Hepatocyte (in vitro differentiated cells): ENCODE measurements around the gene CPED1. TPM values are rescaled to one million over a fixed set of nuclear protein-coding genes. Genes with fewer than 3 reads are reported as not detected.
A peak's percentile ranks its signal among the peaks of the same experiment; 100 is the strongest.

Source experiments
- DNase-seq: peaks from one replicate; pipeline ENCODE4 v3.0.0-alpha.2; 2016; ENCODE audit warnings: low spot score
- H2AFZ ChIP-seq: fragments of 200-600 bp; sonication (generic); 2 replicates; pipeline ENCODE4 v1.6.0; 2016; ENCODE audit warnings: antibody characterized with exemption, mild to moderate bottlenecking
- H3K27ac ChIP-seq: fragments of 200-600 bp; sonication (generic); 2 replicates; pipeline ENCODE4 v1.5.1; 2016; ENCODE audit warnings: mild to moderate bottlenecking
- H3K27me3 ChIP-seq: fragments of 200-600 bp; sonication (generic); 2 replicates; pipeline ENCODE4 v1.6.1; 2016
- H3K36me3 ChIP-seq: fragments of 200-600 bp; sonication (generic); replicated peaks from 2 replicates; pipeline ENCODE4 v1.5.1; 2016; ENCODE audit warnings: low read depth; ENCODE audit not compliant: insufficient read depth
- H3K4me1 ChIP-seq: fragments of 200-600 bp; sonication (generic); 2 replicates; pipeline ENCODE4 v1.5.1; 2016; ENCODE audit warnings: mild to moderate bottlenecking, moderate library complexity; ENCODE audit not compliant: insufficient read depth
- H3K4me2 ChIP-seq: fragments of 200-600 bp; sonication (generic); 2 replicates; pipeline ENCODE4 v1.6.0; 2016
- H3K4me3 ChIP-seq: fragments of 200-600 bp; sonication (generic); 2 replicates; pipeline ENCODE4 v1.5.1; 2016; ENCODE audit warnings: mild to moderate bottlenecking
- H3K79me2 ChIP-seq: fragments of 200-600 bp; sonication (generic); 2 replicates; pipeline ENCODE4 v1.6.0; 2017; ENCODE audit warnings: mild to moderate bottlenecking
- H3K9me2 ChIP-seq: fragments of 200-600 bp; sonication (generic); replicated peaks from 2 replicates; pipeline ENCODE4 v1.6.0; 2017; ENCODE audit warnings: mild to moderate bottlenecking; ENCODE audit not compliant: insufficient read depth
- H3K9me3 ChIP-seq: fragments of 200-600 bp; sonication (generic); 2 replicates; pipeline ENCODE4 v1.5.1; 2016; ENCODE audit warnings: low read depth, mild to moderate bottlenecking
- H4K20me1 ChIP-seq: fragments of 200-600 bp; sonication (generic); 2 replicates; pipeline ENCODE4 v1.6.0; 2016; ENCODE audit warnings: mild to moderate bottlenecking; ENCODE audit not compliant: insufficient read depth, poor library complexity, severe bottlenecking
- EZH2 ChIP-seq: fragments of 200-600 bp; sonication (generic); IDR thresholded peaks from 2 replicates; pipeline ENCODE4 v1.6.1; 2016; ENCODE audit warnings: antibody characterized with exemption, mild to moderate bottlenecking, borderline replicate concordance
- EZH2phosphoT487 ChIP-seq: fragments of 200-600 bp; sonication (generic); IDR thresholded peaks from one replicate; pipeline ENCODE4 v1.6.1; 2018; ENCODE audit warnings: antibody characterized with exemption, mild to moderate bottlenecking, low read depth, moderate library complexity; ENCODE audit not compliant: unreplicated experiment, severe bottlenecking
- WGBS: methylation state at CpG from one replicate; pipeline ENCODE4 v1.1.6; 2016; ENCODE audit warnings: low lambda C conversion rate; ENCODE audit errors: missing lambda C conversion rate; 5-methylcytosine and 5-hydroxymethylcytosine counted together
- polyA plus RNA-seq: library from polyadenylated mRNA; unstranded; fragments of >200 nt; fragmentation: Nextera tagmentation; extraction: Ambion mirVana; gene quantifications from 2 replicates; pipeline ENCODE4 v1.2.1, GENCODE V29; 2016
- total RNA-seq: library from RNA; depleted of rRNA; stranded (reverse); fragments of >200 nt; gene quantifications from 2 replicates; pipeline ENCODE4 v1.2.3, GENCODE V29; 2014
- TF ChIP-seq, protein P1 (sequence below): fragments of 200-600 bp; sonication (generic); IDR thresholded peaks from 2 replicates; pipeline ENCODE4 v1.5.1; 2016; ENCODE audit warnings: antibody characterized with exemption, mild to moderate bottlenecking; ENCODE audit not compliant: poor library complexity

Gene CPED1
- total RNA-seq: 29.4 and 30.5 TPM in 2 replicates
- 8.1 and 10.1 TPM in 2 replicates for polyA plus RNA-seq

DNA sequence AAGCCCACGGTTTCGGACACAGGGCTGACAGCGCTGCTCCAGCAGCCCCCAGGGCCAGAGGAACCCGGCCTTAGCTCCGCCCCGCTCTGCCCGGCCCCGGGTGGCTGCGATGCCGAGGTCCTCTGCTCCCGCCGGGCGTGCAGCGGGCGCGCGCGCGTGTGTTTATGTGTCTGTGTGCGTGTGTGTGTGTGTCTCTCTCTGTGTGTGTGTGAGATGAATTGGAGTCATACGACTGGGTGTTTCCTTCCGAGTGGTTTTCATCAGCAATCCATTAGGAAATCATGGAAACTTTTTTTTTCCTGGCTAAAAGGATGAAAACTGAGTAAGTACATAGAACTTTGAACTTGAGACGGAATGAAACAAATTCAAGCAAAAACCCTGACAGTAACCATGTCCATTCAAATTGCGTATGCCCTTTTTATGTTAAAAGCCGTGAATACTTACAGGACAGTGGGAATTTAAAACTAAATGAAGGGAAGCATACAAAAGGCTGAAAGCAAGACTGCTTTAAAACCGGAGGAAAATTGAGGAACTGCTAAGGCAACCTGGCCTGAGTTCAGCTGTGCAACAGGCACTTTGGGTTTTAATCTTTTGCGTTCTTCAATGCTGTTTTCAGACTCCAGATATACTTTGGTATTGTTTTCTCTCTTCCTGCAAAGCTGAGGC is at the start of gene CPED1:
Gene CPED1, plus strand, starts transcription at position 121 of the 666 bp plus-strand sequence. CDS start 911 bp downstream, outside the sequence.
- H3K36me3 ChIP-seq: no peaks in the 10 kb centered on the region
- H3K4me2 ChIP-seq: peak within 1 kb of the TSS; percentile 86
- H4K20me1 ChIP-seq: no peaks in the 10 kb centered on the region
- DNase-seq: peak; percentile 84
- peak within 1 kb of the TSS; percentile 43 for H2AFZ ChIP-seq
- 6% methylated on average over 27 of the region's 27 CpGs for WGBS
- H3K27me3 ChIP-seq: no peaks in the 10 kb centered on the region
- H3K9me3 ChIP-seq: no peaks in the 10 kb centered on the region
- TF ChIP-seq, protein P1, sequence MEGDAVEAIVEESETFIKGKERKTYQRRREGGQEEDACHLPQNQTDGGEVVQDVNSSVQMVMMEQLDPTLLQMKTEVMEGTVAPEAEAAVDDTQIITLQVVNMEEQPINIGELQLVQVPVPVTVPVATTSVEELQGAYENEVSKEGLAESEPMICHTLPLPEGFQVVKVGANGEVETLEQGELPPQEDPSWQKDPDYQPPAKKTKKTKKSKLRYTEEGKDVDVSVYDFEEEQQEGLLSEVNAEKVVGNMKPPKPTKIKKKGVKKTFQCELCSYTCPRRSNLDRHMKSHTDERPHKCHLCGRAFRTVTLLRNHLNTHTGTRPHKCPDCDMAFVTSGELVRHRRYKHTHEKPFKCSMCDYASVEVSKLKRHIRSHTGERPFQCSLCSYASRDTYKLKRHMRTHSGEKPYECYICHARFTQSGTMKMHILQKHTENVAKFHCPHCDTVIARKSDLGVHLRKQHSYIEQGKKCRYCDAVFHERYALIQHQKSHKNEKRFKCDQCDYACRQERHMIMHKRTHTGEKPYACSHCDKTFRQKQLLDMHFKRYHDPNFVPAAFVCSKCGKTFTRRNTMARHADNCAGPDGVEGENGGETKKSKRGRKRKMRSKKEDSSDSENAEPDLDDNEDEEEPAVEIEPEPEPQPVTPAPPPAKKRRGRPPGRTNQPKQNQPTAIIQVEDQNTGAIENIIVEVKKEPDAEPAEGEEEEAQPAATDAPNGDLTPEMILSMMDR: no peak
- no peak for TF ChIP-seq EZH2
- no peak for TF ChIP-seq EZH2phosphoT487
- peak within 1 kb of the TSS; percentile 89 for H3K27ac ChIP-seq
- H3K4me3 ChIP-seq: peak within 1 kb of the TSS; percentile 29
- peaks cover under 1% of the 10 kb centered on the region for H3K4me1 ChIP-seq
- H3K9me2 ChIP-seq: no peaks in the 10 kb centered on the region
- H3K79me2 ChIP-seq: peaks cover 23% of the 10 kb centered on the region

DNA sequence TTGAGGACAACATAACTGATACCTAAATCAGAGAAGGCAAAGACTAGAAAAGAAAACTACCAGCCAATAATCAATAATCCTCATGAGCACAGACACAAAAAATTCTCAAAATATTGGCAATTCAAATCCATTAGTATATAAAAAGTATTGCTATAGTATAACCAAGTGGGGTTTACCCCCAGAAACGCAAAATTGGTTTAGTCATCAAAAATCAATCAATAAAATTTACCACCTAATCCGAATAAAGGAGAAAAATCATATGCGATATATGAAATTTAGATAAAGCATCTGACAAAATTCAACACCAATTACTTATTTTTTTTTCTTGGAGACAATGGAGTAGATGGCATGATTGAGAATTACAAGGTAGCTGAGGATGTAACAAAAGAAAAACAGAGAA is 49.2 kb upstream of the CPED1 start:
- Histone ChIP-seq H3K27me3 (no peaks in the 10 kb centered on the region), H3K79me2 (no peaks in the 10 kb centered on the region), H3K27ac (no peak overlapping the region), H4K20me1 (no peaks in the 10 kb centered on the region), H3K4me3 (no peak overlapping the region), H3K9me2 (no peaks in the 10 kb centered on the region), H2AFZ (no peak overlapping the region), H3K9me3 (no peaks in the 10 kb centered on the region), H3K4me1 (no peaks in the 10 kb centered on the region), H3K36me3 (no peaks in the 10 kb centered on the region), H3K4me2 (no peak overlapping the region)
- DNase-seq: no peak
- TF ChIP-seq, protein P1: no peak
- no peak for TF ChIP-seq EZH2
- no peak for TF ChIP-seq EZH2phosphoT487
- WGBS: 85% methylated on average over 3 of the region's 3 CpGs

DNA sequence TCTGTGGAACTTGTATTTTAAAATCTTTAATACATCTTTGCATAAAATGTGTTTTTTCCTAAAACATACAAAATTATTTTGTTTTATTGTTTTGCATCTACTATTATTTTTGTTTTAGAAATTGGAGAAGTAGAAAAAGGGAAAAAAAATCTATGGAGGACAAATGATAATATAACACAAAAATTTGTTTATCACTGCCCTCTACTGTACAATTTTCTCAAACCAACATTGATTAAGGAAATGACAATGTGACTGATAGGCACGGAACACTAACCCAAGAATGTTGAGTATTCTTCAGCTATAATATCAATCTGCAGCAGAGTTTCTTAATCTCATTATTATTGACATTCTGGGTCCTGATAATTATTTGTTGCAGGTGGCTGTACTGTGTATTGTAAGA is 47.4 kb upstream of the CPED1 start:
- Histone ChIP-seq H3K27me3 (no peaks in the 10 kb centered on the region), H3K36me3 (no peaks in the 10 kb centered on the region), H3K79me2 (no peaks in the 10 kb centered on the region), H3K27ac (no peak overlapping the region), H4K20me1 (no peaks in the 10 kb centered on the region), H3K9me2 (no peaks in the 10 kb centered on the region), H2AFZ (no peak overlapping the region), H3K4me1 (peaks cover 6% of the 10 kb centered on the region), H3K9me3 (no peaks in the 10 kb centered on the region), H3K4me3 (no peak overlapping the region), H3K4me2 (no peak overlapping the region)
- WGBS: 63% methylated on average over 1 of the region's 1 CpG
- no peak for DNase-seq
- TF ChIP-seq, protein P1: peak; percentile 46
- TF ChIP-seq EZH2: no peak
